T-helper 1 cell (primary cell): ENCODE data around the gene ABHD4.

Experiments
- DNase-seq, 5 donors: peaks; one replicate each; pipeline ENCODE4 v3.0.0-alpha.2; 2012 to 2020
- total RNA-seq, 4 donors: gene quantifications; one replicate each; lab custom pipeline; 2026; lab: John Stamatoyannopoulos, UW

ABHD4 gene, protein sequence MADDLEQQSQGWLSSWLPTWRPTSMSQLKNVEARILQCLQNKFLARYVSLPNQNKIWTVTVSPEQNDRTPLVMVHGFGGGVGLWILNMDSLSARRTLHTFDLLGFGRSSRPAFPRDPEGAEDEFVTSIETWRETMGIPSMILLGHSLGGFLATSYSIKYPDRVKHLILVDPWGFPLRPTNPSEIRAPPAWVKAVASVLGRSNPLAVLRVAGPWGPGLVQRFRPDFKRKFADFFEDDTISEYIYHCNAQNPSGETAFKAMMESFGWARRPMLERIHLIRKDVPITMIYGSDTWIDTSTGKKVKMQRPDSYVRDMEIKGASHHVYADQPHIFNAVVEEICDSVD
- 5.6 to 10.3 (median 6.7) reads per million in 4 donors for total RNA-seq

DNA sequence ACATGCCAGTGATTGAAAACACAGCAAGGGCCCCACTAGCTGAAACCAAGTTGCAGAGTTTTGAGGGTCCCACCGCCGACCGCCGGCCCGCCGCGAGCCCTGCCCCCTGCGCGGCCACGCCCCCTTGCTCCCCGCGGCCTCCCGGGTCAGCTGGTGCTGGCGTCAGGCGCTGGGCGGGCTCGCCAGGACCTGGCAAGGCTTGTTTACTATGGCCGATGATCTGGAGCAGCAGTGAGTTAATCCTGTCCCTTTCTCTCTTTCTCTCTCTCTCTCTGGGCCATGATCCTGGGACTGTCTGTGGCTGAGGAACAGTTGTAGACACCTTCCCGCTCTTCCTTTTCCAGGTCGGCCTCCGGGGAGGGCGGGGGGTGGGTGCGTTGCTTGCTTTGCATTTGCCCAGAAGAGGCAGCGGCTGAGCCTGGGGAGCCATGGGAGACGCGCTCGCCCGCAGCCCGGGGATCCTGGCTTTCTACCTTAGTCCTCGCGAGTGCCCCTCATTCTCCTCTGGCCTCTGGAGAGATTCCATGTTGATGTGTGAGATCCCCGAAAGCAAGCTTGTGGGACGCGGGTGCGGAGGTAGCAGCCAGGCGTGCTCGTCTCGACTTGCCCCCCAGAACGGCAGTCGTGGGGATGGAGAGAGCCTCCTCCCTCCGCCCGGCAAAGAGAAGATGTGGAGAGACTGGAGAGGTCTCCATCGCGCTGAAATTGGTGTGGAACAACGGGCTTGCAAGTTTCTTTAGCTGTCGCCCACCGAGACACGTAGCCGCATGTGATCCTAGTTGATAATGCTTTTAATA, at the start of gene ABHD4:
Gene ABHD4 (plus strand): TSS at position 202 of the 797 bp plus-strand sequence. CDS start 7 bp downstream, at position 209.
- peak; percentile 28 to 62 (median 46) for DNase-seq

- no peak for DNase-seq
Measured at GRCh38 chr14:22549324-22549962, 48.7 kb upstream of the ABHD4 start.

DNA sequence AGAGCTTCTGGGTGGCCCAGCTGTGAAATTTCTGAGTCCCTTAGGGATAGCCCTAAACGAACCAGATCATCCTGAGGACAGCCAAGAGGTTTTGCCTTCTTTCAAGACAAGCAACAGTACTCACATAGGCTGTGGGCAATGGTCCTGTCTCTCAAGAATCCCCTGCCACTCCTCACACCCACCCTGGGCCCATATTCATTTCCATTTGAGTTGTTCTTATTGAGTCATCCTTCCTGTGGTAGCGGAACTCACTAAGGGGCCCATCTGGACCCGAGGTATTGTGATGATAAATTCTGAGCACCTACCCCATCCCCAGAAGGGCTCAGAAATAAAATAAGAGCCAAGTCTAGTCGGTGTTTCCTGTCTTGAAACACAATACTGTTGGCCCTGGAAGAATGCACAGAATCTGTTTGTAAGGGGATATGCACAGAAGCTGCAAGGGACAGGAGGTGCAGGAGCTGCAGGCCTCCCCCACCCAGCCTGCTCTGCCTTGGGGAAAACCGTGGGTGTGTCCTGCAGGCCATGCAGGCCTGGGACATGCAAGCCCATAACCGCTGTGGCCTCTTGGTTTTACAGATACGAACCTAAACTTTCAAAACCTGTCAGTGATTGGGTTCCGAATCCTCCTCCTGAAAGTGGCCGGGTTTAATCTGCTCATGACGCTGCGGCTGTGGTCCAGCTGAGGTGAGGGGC, 48.0 kb upstream of the ABHD4 start:
- DNase-seq: peak in 4 of 5 donors; percentile 46 to 92 (median 54)

GRCh38 chr14:22551605-22551997, 46.5 kb upstream of the ABHD4 start:
- no peak for DNase-seq

GRCh38 chr14:22552001-22552826, 45.9 kb upstream of the ABHD4 start:
- peak in 1 of 5 donors; percentile 69 for DNase-seq

DNA sequence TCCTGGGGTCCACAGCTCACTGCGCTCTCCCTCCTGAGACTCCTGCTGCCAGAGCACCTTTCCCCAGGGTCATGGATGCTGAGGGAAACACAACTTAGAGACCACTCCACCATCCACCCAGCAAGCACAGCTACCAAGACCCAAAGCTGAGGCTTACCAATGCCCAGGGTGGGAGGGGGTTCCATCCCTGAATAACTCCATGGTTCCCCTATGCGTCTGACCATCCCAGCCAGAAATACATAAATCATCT, 45.3 kb upstream of the ABHD4 start:
- no peak for DNase-seq

GRCh38 chr14:22553445-22553844, 44.7 kb upstream of the ABHD4 start:
- no peak for DNase-seq

DNA sequence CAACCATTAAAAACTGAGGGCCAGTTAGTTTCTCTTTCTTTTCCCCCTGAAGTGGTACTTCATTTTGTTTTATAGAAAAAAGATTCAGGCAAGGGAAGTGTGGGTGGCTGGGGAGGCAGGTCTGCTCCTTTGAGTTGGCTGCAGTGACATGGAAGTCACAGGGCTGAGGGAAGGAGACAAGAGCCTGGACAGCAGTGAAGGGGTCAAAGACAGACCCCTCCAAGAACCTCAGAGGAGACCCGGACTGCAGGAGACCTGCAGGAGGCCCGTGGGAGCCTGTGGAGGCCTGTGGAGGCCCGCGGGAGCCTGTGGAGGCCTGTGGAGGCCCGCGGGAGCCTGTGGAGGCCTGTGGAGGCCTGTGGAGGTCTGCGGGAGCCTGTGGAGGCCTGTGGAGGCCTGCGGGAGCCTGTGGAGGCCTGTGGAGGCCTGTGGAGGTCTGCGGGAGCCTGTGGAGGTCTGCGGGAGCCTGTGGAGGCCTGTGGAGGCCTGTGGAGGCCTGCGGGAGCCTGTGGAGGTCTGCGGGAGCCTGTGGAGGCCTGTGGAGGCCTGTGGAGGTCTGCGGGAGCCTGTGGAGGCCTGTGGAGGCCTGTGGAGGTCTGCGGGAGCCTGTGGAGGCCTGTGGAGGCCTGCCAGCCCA, 44.1 kb upstream of the ABHD4 start:
- peak in 1 of 5 donors; percentile 52 for DNase-seq

DNA sequence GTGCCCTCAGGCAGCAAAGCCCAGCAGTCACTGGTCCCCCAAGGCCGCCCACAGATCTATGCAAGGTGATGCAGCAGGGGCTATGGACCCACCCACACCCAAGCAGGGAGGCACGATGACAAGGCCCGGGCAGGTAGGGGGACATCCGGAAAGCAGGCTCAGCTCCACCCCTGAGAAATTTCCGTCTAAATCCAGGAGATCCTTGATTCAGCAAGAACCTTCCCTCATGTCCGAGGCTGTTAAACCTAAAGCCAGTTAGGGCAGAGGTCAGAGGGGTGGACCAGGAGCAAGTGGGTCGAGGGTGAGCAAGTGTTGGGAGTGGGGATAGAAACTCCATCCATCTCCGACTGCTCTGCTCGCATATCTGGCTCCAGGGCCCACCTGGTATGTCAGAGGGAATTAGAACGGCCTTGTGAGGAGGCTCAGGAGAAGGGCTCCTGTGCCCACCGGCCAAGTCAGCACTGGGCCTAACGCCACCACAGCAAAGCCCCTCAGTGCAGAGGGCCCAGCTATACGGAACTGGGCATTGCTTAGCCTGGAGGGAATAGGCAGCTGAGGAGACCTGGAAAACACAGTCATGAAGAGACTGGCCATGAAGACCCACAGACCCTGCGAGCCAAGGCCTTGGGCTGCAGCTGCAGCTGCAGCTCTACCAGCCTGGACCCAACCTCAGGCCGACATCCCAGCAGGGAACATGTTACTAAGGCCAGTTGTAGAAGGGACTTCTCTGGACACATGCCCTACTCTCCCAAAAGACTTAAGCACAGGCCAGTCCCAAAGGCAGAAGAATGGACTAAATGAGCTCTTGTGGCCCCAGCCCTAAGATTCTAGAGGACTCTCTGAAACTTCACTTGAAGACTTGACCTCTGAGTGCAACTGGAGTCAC, 43.4 kb upstream of the ABHD4 start:
- peak in 1 of 5 donors; percentile 36 for DNase-seq

GRCh38 chr14:22555384-22556011, 42.6 kb upstream of the ABHD4 start:
- DNase-seq: peak in 3 of 5 donors; percentile 49 to 77 (median 52)

DNA sequence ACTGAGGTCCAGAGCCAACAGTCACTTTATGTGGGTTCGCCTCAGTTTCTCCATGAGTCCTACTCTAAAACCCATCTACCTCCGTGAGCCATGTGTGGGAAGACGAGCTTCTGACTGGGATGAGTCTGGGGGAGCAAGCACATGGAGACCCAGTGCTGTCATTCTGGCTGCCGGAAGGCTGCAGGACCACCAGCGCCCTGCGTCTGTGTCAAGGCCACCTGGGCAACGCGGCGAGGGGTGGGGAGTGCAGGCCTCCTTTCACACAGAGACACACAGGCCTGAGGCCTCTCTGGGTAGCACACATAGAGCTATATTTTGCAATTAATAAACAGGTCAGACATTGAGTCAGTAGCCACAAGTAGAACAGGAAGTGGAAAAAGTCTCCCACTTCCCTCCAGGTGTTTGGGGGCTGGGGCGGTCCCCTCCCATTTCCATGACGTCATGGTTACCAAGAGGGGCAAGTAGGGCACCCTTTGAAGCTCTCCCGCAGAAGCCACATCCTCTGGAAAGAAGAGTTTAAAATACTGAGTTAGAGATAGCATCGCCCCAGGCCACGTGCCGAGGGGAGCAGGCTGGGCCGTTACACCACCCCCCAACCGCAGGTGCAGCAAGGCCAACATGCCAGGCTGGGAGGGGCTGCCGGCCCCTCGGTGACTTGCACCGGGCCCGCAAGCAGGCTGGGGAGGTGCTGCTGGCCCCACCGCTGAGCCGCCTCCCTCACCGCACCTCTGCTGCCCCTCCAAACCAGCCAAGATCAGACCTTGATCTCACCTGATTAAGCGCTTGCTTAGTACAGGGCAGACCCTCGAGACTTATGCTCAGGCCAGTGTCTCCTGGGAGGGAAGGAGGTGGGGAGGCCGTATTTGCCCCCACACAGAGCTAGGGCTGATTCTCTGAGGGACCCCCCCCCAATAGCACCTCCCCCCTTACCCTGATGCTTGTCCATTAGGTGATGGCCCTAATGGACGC, 41.8 kb upstream of the ABHD4 start:
- DNase-seq: peak; percentile 94 to 100 (median 99)

DNA sequence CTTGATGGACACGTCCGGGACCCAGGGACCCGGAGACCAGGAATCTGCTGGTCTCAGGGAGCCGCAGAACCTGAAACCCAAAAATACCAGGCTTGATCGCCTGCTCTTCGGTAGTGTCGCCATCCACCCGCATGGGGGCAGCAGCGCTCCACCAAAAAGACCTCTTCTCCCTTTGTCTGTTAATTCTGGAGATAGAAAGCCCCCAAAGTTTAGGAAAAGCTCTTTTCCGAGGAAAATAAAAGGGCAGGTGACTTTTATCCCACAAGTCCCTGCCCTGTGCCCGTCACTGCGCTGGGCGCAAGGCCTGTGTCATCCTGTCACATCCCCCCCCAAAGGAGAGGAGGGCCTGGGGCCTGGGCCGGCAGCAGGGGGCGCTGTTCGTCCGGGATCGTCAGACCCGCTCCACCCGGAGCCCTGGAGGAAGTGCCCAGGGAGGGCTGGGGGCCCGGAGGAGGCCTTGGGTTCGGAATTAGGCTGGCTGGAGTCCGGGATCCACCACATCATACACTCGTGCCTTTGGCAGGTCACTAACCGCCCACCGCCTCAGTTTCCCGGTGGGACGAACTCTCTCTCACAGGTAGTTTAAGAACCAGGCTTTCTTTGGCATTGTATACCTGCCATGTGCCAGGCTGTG, 41.0 kb upstream of the ABHD4 start:
- peak; percentile 74 to 90 (median 85) for DNase-seq

GRCh38 chr14:22557846-22558220, 40.3 kb upstream of the ABHD4 start:
- DNase-seq: no peak

DNA sequence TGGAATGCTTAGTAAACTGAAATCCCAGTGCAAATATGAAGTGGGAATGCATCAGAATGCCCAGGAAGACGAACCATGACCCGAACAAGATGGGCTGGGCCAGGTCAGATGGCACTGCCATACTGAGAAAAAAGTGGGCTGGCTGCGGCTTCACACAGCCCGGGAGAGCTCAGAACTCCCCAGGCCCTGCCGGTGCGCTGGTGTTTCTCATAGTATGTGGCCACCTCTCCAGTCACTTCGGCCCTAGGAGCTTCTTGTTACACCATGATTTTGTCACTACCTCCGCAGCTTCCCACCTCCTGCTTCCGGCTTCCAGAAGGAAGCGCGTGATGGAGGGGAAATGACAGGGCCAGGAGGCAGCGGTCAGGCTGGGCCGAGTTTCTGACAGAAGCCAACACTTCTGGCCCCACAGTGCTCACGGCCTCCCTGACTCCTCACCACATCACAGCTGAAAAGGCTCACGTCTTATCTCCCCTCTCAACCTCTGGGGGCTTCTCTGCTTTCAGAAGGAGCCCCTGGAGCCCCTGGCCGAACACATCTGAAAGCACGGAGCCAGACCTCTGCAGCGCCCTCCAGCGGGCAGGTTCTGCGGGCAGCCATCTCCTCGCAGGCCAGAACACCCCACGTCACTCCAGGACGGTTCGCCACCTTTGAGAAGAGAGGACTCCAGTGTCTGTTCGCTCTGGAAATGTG, 39.7 kb upstream of the ABHD4 start:
- DNase-seq: peak in 3 of 5 donors; percentile 41 to 79 (median 45)

DNA sequence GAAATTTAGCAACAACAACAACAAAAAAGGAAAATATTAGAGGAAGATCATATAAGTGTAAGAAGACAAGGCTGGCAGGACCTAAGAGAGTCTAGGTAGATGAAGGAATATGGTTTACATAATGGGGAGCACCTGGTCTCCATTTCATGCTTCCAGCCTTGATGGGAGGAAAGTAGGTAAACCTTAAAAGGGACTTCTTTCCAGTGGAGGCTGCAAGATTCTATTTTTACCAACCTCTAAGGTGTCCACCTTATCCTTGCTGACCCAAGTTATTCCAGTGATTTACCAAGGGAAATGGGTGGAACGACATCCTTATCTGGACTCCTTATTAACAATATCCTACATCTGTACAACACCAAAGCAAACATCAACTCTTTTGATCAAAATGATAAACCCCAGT, 39.1 kb upstream of the ABHD4 start:
- no peak for DNase-seq

GRCh38 chr14:22560662-22561365, 37.3 kb upstream of the ABHD4 start:
- DNase-seq: peak in 1 of 5 donors; percentile 47

DNA sequence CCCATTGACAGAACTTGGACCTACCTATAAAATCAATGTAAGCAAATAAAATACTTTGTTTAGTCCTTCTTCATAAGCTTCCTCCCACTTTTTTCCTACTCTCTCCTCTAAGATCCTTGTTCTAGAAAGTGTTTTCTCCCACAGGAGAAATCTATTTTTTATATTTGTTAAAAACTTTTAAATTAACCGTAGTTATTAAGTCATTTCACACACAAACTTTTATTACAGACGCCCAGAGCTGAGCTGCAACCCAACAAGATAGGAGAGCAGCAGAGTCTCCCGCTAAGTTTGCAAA, 36.8 kb upstream of the ABHD4 start:
- no peak for DNase-seq
